ENCODE results near the gene COP1.

GRCh38 chr1:176122282-176122681, 84.8 kb downstream of the COP1 start:
- no peak for TF ChIP-seq CTCF (optimal IDR thresholded peaks at IDR 0.05 in 1 of 3, IDR thresholded peaks at IDR 0.05 in 1 of 3, conservative IDR thresholded peaks at IDR 0.05 in 1 of 3; ENCODE audit: extremely low read depth in 1 of 3, insufficient read depth in 2 of 3, low read length in 3 of 3)
- TF ChIP-seq EZH2 (IDR thresholded peaks at IDR 0.05; ENCODE audit: low read length) = no peak
